Coronary artery (tissue), 2 donors: ENCODE data around the gene SETBP1.
A peak's percentile ranks its signal among the peaks of the same experiment; 100 is the strongest.

Experiments used
- DNase-seq: peaks from one replicate; pipeline ENCODE4 v3.0.0-alpha.2; 2017; ENCODE audit warnings: low spot score
- H3K27ac ChIP-seq, 2 donors: fragments of 200-600 bp; sonication (generic); one replicate each; pipeline ENCODE4 v1.5.1; 2016 to 2019
- H3K4me3 ChIP-seq: fragments of 200-600 bp; sonication (generic); 2 replicates; pipeline ENCODE4 v1.5.1; 2016; ENCODE audit warnings: mild to moderate bottlenecking, moderate library complexity
- CTCF ChIP-seq: fragments of 200-600 bp; sonication (generic); IDR thresholded peaks from one replicate; pipeline ENCODE4 v1.5.1; 2019; ENCODE audit warnings: antibody characterized with exemption

SETBP1 gene

DNA sequence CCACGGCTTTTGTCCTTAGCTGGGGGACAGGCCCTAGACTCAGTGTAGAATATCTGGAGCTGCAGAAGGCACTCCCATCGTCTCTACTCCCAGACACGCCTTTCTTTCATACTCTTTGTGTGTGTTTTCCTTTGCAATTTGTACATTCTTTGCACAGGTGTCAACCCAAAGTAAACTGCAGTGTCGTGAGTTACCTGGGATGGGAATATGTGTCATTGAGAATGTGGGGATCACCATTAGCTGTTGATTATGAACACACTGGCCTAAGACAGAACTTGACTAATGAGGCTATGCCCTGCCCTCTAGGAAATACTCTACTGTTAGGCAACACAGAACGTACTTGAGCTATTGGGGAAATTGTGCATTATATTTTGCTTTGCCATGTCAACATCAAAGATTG is 233.3 kb downstream of the SETBP1 start:
- no peak overlapping the region for H3K4me3 ChIP-seq
- no peak for DNase-seq
- H3K27ac ChIP-seq: no peak overlapping the region
- no peak for TF ChIP-seq CTCF

DNA sequence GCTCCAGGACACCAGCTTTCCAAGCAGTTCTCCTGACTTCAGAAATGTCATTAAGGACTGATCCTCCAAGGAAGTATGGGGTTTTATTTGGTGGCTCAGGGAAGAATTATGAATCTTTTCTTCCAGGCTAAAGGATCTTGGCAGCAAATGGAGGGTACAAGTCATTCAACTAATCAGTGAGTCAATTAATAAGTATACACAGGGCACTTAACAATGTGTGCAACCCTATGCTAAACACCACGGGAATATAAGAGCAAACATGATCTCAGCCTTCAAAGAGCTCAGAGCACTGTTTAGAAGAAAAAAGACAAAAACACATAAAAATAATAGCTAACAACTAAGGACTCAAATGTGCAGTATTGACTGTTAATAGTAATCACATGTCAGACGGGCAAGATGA is 234.5 kb downstream of the SETBP1 start:
- H3K27ac ChIP-seq: peak overlapping the region; percentile 73 to 86
- no peak overlapping the region for H3K4me3 ChIP-seq
- DNase-seq: no peak
- TF ChIP-seq CTCF: no peak

- no peak overlapping the region for H3K4me3 ChIP-seq
- peak overlapping the region; percentile 73 to 86 for H3K27ac ChIP-seq
- no peak for DNase-seq
- TF ChIP-seq CTCF: no peak
These were observed 235.0 kb downstream of the SETBP1 start for GRCh38 chr18:44915661-44916060.

DNA sequence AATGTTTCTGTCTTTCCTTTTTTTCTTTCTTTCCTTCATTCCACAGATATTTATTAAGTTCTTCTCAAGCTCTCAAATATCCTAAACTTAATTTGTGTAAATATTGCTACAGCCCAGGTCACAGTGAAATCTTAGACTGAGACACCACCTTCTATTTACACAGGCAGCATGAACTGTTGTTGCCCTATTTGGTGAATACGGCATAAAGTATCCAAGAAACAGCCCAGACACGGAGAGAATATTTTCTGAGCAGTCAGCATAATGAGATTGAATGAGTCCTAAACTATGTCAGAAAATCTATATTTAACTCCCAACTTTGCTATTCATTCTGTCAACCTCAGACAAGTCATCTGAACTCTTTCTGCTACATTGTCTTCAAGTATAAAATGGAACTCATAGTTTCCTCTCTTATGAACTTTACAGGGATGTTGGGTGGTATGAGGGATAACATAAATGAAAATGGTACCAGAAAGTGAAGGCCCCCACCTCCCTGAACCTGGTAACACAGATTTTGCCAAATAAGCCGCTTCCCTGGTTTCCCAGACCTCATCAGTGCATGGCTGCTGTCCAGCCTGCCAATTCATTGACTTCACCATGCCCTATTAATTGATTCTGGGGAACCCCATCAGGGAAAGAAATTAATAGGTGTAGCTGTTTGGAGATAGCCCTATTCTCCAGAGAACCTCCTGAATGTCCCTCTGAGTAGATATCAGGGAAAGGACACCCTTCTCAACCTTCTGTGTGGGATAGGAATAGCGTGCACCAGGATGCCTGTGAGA is 235.9 kb downstream of the SETBP1 start:
- Histone ChIP-seq H3K4me3 (no peak overlapping the region), H3K27ac (peak overlapping the region; percentile 73 to 86)
- DNase-seq: no peak
- no peak for TF ChIP-seq CTCF

DNA sequence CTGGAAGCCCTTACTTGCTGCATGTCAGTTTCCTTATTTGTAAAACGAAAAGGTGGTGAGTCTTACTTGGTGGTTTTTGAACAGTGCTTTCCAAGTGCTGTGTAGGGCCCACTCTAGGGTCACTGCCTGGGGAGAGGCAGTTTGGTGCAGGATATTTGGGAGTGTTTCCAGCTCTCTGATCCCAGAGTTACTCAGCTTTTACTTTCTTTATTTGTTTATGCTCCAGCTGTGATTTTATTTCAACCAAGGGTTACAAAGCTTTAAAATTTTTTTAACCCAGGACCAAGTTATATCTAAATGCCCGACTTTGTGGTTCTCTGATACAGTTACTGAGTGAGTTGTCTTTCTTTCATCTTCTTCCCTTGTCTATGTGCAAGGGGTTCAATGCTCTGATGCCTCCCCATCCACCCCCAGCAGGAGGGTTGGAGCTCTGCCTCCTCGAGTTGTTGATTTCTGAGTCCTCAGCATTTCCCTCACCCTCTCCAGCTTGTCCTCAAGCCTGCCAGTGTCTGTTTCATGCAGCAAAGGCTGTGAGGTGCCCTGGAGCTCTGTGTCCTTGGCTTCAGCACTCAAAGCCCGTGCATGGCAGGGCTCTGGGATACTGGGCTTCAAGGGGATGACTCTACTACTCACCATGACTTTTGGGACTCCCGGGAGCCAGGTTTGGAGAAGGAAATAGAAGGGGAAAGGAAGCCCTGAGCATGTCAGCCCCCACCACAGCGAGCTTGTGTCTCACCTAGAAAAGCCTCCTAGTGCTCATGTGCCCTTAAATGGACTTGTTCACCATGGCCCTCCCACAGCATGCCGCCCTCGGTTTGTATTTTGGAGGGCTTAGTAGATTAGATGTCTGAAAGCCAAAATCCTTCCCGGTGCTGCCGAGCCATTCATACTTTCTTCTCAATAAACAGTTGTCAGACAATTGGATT is 236.8 kb downstream of the SETBP1 start:
- H3K27ac ChIP-seq: peak overlapping the region; percentile 73 to 86
- peak overlapping the region; percentile 10 for H3K4me3 ChIP-seq
- no peak for DNase-seq
- TF ChIP-seq CTCF: no peak

DNA sequence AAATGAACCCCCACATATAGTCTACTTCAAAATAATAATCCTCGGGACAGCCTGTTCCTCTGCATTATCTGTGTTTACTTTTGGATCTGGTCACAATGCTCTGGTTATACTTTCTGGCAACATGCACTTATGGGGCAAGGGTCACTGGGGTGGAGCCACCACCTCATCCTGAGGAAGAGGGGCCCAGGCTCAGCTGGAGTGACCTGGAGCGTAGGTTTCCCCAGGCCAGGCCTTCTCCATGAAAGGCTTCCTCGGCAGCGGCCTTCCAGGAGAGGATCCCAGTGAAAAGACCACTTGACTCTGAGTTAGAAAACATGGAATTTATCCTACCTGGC is 237.4 kb downstream of the SETBP1 start:
- TF ChIP-seq CTCF: no peak
- peak overlapping the region; percentile 10 for H3K4me3 ChIP-seq
- H3K27ac ChIP-seq: peak overlapping the region; percentile 73 to 86
- DNase-seq: no peak

DNA sequence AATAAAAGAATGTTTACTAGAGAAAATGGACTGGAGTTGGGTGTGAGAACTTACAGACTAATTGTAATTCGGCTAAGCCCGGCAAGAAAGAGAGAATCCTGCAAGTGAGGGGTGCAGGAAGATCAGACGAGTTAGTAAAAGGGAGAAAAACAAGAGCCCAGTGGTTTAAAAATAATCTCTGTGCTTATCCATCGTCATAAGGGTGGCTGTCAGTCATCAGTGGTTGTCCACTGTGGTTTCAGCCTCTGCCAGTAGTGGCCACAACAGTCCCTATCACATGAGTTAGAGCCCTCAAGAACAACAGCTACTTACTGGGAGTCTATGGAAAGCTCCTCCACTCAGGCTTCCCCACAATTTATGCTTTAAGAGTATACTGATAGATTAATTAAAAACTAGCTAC is 239.8 kb downstream of the SETBP1 start:
- no peak for TF ChIP-seq CTCF

More for the DNA sequence above, 239.8 kb downstream of the SETBP1 start:
- Histone ChIP-seq H3K4me3 (no peak overlapping the region), H3K27ac (no peak overlapping the region)
- no peak for DNase-seq
